ENCODE data around the gene DLST.
A peak's percentile ranks its signal among the peaks of the same experiment; 100 is the strongest.

Gene DLST

GRCh38 chr14:74859757-74860552 is 21.8 kb upstream of the DLST start:
- peak; percentile 9 for FAIRE-seq
- no peak for DNase-seq (ENCODE audit: low spot score)

- peak; percentile 13 for FAIRE-seq
- peak; percentile 90 for DNase-seq (ENCODE audit: low spot score)
Measured at GRCh38 chr14:74860899-74861733, 20.6 kb upstream of the DLST start.

GRCh38 chr14:74861734-74862090 is 20.0 kb upstream of the DLST start:
- DNase-seq (ENCODE audit: low spot score) = no peak
- FAIRE-seq = no peak

GRCh38 chr14:74863274-74863673 is 18.4 kb upstream of the DLST start:
- FAIRE-seq = no peak

GRCh38 chr14:74864198-74864597 is 17.5 kb upstream of the DLST start:
- FAIRE-seq (no peak), DNase-seq (ENCODE audit: low spot score) (no peak)

More at GRCh38 chr14:74863274-74863673, 18.4 kb upstream of the DLST start:
- DNase-seq (ENCODE audit: low spot score) = no peak

- FAIRE-seq (no peak), DNase-seq (ENCODE audit: low spot score) (no peak)
Measured at GRCh38 chr14:74865156-74865555, 16.6 kb upstream of the DLST start.

GRCh38 chr14:74866708-74867389 is 14.9 kb upstream of the DLST start:
- FAIRE-seq = peak; percentile 73
- DNase-seq (ENCODE audit: low spot score) = no peak

- no peak for FAIRE-seq
- DNase-seq (ENCODE audit: low spot score) = no peak
Measured at GRCh38 chr14:74867673-74868072, 14.0 kb upstream of the DLST start.

- FAIRE-seq (no peak), DNase-seq (ENCODE audit: low spot score) (no peak)
Measured at GRCh38 chr14:74868739-74869138, 13.0 kb upstream of the DLST start.

GRCh38 chr14:74871819-74872218 is 9.9 kb upstream of the DLST start:
- no peak for FAIRE-seq
- no peak for DNase-seq (ENCODE audit: low spot score)

- FAIRE-seq (no peak), DNase-seq (ENCODE audit: low spot score) (no peak)
Measured at GRCh38 chr14:74875204-74875603, 6.5 kb upstream of the DLST start.

- FAIRE-seq = peak; percentile 30
Measured at GRCh38 chr14:74875941-74876913, 5.5 kb upstream of the DLST start, which contains the start of gene PROX2. TSS of gene PROX2 (minus strand) at chr14:74876145. CDS start at chr14:74863834, 12,311 bp downstream.

GRCh38 chr14:74879427-74880182 is 2.1 kb upstream of the DLST start:
- DNase-seq (ENCODE audit: low spot score) (no peak), FAIRE-seq (no peak)

More at GRCh38 chr14:74875941-74876913, 5.5 kb upstream of the DLST start, which contains the start of gene PROX2:
- DNase-seq (ENCODE audit: low spot score) = no peak

- DNase-seq (ENCODE audit: low spot score) (no peak), FAIRE-seq (no peak)
Measured at GRCh38 chr14:74882103-74882920, 596 bp downstream of the DLST start.

- no peak for DNase-seq (ENCODE audit: low spot score)
- no peak for FAIRE-seq
Measured at GRCh38 chr14:74886001-74886400, 4.3 kb downstream of the DLST start.

GRCh38 chr14:74888164-74889158 is 6.7 kb downstream of the DLST start:
- DNase-seq (ENCODE audit: low spot score) = no peak
- FAIRE-seq = no peak

GRCh38 chr14:74890262-74890661 is 8.5 kb downstream of the DLST start:
- no peak for FAIRE-seq
- no peak for DNase-seq (ENCODE audit: low spot score)

GRCh38 chr14:74891870-74892269 is 10.2 kb downstream of the DLST start:
- DNase-seq (ENCODE audit: low spot score) = no peak
- FAIRE-seq = no peak
